ENCODE measurements around the gene POLD1.
"Not testable (repeated sequence)": the region's sequence is repeated elsewhere in the genome, so short reads cannot be mapped to it uniquely, and the experiment has no call there.

Gene POLD1

GRCh38 chr19:50383852-50384684 lies at the start of gene POLD1:
Gene POLD1 (plus strand): TSS chr19:50384347. CDS start chr19:50398852, 14,505 bp downstream.
- peak; percentile 99 for DNase-seq

- no peak for DNase-seq
These were observed 49.3 kb upstream of the POLD1 start for GRCh38 chr19:50334741-50335421.

- not testable (repeated sequence) for DNase-seq
These were observed 47.1 kb upstream of the POLD1 start for GRCh38 chr19:50337031-50337430.

GRCh38 chr19:50340331-50340730 lies 43.8 kb upstream of the POLD1 start:
- no peak for DNase-seq

GRCh38 chr19:50341091-50341564 lies 43.0 kb upstream of the POLD1 start:
- DNase-seq: no peak

- no peak for DNase-seq
These were observed 39.4 kb upstream of the POLD1 start for GRCh38 chr19:50344661-50345318.

GRCh38 chr19:50347089-50347581 lies 37.0 kb upstream of the POLD1 start:
- DNase-seq: not testable (repeated sequence)

GRCh38 chr19:50349277-50350057 lies 34.7 kb upstream of the POLD1 start:
- DNase-seq: no peak

- no peak for DNase-seq
These were observed 31.9 kb upstream of the POLD1 start for GRCh38 chr19:50352242-50352641.

- not testable (repeated sequence) for DNase-seq
These were observed 30.7 kb upstream of the POLD1 start for GRCh38 chr19:50353487-50353880.

GRCh38 chr19:50356691-50357177 lies 27.4 kb upstream of the POLD1 start:
- DNase-seq: no peak

GRCh38 chr19:50357178-50358100 lies 26.7 kb upstream of the POLD1 start:
- peak; percentile 89 for DNase-seq

- peak; percentile 74 for DNase-seq
These were observed 25.4 kb upstream of the POLD1 start for GRCh38 chr19:50358483-50359327.

- DNase-seq: no peak
These were observed 24.8 kb upstream of the POLD1 start for GRCh38 chr19:50359328-50359818.

GRCh38 chr19:50361290-50362029 lies 22.7 kb upstream of the POLD1 start:
- no peak for DNase-seq

GRCh38 chr19:50362030-50362412 lies 22.1 kb upstream of the POLD1 start:
- DNase-seq: no peak

- DNase-seq: no peak
These were observed 21.3 kb upstream of the POLD1 start for GRCh38 chr19:50362656-50363424.

Measured in activated naive CD4-positive, alpha-beta T cell treated with anti-CD3 and anti-CD28 coated beads, Interleukin-2, amount 50 U/mL, for 16 hours (primary cell).